Amniotic stem cell (primary cell): ENCODE data around the gene KRTAP10-8.
"Not testable (repeated sequence)": the region's sequence is repeated elsewhere in the genome, so short reads cannot be mapped to it uniquely, and the experiment has no call there.

Experiments used
- DNase-seq: peaks from one replicate; lab custom pipeline; 2025; lab: John Stamatoyannopoulos, UW

KRTAP10-8 gene

DNA sequence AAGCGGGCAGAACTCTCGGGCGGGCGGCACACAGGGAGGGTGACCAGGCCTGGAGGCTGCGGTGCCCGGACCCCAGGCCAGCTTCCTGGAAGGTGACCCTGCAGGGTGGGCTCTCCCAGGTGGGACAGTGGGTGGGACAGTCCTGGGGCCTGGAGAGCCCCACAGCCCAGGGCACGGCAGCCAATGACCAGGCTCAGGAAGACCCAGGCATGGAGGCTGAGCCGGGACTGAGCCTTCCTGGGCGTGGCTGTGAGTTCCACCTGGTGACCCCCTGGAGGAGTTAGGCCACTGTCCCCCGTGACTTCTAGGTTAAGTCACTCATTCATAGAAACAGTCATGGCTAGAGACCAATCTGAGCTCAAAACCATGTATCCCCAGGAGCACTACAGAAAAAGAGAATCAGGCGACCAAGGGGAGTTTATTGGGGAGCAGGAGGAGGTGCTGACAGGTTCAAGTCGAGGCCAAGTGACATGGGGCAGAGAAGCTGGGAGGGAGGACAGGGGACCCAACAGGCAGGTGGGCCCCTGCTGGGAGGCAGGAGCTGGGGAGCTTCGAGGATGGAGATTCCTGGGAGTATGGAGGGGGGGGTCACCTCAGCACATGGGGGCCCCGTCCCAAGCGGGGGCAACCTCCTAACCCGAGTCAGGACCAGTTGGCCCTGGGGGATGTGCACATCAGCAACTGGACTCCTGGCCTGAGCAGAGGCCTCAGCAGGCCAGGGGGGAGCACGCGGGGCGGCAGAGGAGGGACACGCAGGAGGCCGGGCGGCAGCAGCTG lies 32.6 kb upstream of the KRTAP10-8 start:
- no peak for DNase-seq

DNA sequence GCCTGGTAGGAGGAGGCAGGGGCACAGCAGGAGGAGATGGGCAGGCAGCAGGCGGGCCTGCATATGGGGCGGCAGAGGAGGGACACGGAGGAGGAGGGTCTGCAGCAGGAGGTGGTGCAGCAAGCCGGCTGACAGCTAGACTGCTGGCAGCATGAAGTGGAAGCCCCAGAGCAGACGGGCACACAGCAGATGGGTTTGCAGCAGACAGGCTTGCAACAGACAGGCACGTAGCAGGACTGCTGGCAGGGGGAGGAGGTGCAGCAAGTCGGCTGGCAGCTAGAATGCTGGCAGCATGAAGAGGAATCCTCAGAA lies 32.1 kb upstream of the KRTAP10-8 start:
- DNase-seq, result no peak

DNA sequence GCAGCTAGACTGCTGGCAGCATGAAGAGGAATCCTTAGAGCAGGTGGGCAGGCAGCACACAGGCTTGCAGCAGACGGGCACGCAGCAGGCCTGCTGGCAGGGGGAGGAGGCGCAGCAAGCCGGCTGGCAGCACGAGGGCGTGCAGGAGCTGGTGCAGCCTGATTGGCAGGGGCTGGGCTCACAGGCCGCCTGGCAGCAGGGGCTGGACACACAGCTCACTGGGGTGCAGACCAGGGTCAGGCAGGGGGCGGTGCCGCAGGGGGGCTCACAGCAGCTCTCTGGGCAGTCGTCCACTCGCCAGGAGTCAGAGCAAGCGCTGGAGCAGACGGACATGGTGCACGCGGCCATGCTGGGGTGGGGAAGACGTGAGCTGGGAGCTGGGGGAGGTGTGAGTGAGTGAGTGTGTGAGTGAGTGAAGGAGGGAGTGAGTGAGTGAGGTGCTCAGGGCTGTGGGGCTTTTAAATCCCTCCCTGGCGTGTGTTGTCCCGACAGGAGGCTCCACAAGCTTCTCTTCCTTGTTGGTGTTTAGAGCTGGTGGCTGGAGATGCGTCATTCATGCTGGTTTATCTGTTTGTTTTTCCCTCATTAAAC lies 31.6 kb upstream of the KRTAP10-8 start, which contains the start of gene KRTAP10-5:
KRTAP10-5 (minus strand) TSS at position 374 of the 591 bp plus-strand sequence; CDS start at position 348, 26 bp downstream.
- DNase-seq, result not testable (repeated sequence)

DNA sequence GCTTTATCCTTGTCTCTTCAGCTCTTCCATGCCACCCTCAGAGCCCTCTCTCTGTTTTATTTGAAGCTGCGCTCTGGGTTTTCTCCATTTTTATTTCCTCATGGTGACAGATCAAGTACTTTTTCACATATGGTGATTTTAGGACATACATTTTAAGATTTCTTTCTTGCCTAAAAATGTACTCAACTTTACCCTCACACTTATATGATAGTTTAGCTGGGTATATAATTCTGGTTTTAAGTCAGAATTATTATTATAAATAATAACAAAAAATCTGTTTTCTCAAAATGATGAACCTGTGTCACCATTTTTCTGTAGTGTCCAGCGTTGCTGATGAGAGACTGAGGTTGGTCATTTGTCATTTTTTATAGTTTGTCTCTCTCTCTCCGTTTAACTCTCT lies 30.7 kb upstream of the KRTAP10-8 start:
- DNase-seq, result no peak

DNA sequence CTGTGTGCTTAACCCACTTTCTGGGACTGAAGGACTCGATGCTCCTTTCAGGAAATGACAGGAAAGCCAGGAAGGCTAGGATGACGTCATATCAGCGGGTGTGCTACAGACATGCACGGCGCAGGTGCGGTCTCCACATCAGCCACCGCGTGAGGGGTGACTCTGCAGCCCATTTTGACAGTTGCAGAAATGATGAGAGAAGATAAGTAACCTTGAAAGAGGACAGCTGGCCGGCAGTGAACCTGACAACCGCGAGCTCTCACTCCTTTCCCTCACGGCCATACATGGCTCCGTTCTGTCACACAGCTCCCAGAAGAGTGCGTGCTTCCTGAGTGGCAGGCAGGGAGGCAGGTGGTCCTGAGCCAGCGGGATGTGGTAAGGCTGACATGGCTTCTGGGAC lies 29.8 kb upstream of the KRTAP10-8 start:
- DNase-seq, result no peak

DNA sequence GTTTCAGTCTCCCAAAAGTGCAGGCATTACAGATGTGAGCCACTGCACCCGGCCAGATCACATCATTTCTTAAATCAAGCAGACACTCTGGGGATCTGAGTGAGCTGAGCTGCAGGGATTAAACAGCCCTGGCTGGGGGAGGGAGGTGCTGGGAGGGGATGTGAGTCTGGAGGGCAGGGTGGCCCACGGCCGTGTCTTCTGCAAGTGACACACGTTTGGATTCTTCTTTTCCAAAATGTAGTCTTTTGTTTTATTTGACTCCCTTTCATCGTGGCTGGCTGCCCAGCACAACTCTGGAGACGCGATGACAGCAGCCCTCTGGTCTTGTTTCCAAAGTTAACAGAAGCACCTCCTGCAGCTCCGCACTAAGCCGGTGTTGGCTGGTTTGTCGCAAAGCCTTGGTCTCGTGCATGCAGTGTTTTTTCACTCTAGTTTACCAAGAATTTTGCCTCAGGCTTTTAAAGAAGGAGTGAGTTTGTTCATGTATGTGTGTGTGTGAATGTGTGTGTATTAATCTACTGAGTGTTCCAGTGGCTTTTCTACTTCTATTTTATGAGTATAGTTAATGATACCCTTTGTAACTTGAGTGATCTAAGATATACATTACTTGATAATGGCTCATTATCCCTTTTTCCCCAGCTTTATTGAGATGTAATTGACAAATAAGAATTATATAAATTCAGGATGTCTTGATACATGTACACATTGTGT lies 28.6 kb upstream of the KRTAP10-8 start:
- no peak for DNase-seq

DNA sequence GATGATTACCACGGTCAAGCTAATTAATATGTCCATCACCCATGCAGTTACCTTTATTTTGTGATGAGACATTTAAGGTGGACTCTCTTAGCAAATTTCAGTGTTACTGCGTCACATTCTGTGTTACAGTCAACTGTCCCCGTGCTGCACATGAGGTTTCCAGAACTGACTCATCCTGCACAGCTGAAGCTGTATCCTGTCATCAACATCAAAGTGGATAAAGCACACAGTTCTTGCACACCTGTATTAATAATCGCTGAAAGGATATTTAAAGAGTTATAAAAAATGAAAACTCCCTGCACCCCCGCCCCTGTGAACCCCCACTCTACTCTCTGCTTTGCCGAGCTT lies 28.1 kb upstream of the KRTAP10-8 start:
- no peak for DNase-seq

DNA sequence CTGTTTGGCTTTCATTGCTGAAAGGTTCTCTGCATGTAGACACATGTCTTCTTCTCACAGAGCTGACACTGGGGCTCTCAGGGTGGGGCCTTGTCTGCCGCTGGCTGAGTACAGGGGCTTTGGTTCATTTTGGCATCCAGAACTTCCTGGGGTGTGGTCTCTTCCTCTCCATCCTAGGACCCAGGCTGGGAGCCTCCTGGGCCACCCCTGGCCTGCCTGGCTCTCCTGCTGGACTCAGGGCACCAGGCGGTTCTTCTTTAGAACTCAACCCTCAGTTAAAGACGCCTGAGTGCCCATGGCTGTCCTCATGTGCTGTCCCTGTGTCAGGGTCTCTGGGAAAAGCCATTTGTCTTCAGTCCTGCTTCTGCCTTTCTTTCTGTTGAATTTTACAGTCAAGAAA lies 26.0 kb upstream of the KRTAP10-8 start:
- DNase-seq, result no peak

DNA sequence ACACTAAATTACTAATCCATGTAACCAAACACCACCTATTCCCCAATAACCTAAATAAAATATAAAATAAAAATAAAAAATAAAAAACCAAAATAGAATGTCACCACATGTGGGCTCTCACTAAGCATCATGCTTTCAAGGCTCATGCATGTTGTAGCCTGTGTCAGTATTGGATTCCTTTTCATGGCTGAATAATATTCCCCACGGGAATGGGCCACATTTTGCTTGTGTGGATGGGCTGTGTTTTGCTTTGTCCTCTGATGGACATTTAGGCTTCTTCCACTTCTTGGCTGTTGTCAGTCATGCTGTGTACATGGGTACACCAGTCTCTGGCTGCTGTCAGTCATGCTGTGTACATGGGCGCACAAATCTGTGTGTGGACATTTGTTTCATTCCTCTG lies 22.8 kb upstream of the KRTAP10-8 start:
- DNase-seq, result no peak

DNA sequence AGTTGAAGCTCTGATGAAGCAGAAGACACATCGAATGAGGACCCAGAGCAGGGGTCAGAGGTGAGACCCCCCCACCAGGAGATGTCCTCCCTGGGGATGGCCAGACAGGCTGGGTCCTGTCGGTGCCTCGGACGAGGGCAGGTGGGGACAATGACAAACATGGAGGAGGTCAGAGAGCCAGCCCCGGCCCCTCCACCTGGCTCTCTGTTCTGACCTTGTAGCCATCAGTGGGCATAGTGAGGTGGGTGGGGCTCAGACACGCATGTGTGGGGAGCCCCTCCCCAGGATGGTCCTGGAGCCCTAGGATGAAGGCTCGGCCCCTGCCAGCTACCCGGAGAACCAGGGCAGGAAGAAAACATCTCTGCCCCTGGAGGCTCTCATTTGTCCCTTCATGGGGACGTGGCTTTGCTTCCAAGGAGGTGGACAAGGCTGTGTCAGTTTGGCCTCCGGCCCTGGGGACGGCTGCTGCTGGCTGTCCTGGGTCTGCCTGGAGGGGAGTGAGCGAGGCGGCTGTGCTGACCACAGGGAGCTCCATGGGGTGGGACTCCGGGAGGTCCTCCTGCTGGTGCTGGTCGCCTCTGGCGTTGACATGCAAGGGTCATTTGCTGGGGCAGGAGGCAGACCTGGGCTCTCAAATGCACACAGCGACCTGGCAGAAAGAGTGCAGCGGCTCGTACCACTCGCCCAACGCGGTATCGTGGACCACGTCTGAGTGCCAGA lies 22.1 kb upstream of the KRTAP10-8 start:
- no peak for DNase-seq

DNA sequence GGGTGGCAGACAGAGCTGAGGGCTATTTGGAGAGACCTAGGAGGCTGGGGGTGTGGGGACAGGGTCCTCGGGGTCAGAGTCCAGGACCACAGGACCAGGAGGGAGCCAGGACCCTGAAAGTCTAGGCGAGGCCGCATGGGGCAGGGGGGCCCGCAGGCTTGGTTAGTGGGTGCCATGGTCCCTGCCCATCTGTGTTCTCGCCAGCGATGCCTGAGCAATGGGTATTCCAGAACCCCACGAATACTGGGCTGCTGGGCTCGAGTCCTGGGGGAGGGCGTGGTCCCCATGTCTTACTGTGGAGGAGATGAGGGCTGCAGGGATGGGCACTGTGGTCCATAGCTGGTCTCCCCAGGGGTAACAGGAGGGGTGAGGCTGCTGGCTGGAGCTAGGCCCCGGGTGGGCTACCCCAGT lies 21.6 kb upstream of the KRTAP10-8 start:
- DNase-seq, result no peak

DNA sequence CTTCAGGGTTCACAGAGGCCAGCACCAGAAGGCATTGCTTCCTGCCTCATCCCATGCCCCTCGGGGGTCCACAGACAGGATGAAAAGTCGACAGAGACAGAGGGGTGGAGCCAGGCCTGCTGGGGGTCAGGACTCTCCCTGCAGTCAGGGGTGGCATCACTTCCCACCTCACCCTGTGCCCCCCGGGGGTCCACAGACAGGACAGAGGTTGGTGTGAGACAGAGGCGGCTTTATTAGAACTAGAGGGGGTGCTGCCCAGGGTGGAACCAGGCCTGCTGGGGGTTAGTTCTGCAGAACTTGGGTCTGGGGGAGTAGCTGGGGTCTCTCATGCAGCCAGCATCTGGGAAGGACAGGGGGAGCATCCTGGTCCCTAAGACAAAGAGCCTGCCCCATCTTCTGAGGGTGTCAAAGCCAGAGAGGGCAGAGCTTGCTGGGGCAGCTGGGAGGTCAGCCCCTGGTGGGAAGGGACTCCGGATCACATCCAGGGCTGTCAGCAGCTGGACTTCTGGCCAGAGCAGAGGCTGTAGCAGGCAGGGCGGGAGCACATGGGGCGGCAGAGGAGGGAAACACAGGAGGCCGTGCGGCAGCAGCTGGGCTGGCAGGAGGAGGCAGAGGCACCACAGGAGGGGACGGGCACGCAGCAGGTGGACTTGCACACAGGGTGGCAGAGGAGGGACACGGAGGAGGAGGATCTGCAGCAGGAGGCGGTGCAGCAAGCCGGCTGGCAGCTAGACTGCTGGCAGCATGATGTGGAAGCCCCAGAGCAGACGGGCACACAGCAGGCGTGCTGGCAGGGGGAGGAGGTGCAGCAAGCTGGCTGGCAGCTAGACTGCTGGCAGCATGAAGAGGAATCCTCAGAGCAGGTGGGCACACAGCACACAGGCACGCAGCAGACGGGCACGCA lies 20.7 kb upstream of the KRTAP10-8 start:
- not testable (repeated sequence) for DNase-seq

DNA sequence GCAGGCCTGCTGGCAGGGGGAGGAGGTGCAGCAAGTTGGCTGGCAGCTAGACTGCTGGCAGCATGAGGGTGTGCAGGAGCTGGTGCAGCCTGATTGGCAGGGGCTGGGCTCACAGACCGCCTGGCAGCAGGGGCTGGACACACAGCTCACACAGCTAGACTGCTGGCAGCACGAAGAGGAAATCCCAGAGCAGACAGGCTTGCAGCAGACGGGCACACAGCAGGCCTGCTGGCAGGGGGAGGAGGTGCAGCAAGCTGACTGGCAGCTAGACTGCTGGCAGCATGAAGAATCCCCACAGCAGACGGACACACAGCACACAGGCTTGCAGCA lies 20.1 kb upstream of the KRTAP10-8 start:
- DNase-seq, result not testable (repeated sequence)

DNA sequence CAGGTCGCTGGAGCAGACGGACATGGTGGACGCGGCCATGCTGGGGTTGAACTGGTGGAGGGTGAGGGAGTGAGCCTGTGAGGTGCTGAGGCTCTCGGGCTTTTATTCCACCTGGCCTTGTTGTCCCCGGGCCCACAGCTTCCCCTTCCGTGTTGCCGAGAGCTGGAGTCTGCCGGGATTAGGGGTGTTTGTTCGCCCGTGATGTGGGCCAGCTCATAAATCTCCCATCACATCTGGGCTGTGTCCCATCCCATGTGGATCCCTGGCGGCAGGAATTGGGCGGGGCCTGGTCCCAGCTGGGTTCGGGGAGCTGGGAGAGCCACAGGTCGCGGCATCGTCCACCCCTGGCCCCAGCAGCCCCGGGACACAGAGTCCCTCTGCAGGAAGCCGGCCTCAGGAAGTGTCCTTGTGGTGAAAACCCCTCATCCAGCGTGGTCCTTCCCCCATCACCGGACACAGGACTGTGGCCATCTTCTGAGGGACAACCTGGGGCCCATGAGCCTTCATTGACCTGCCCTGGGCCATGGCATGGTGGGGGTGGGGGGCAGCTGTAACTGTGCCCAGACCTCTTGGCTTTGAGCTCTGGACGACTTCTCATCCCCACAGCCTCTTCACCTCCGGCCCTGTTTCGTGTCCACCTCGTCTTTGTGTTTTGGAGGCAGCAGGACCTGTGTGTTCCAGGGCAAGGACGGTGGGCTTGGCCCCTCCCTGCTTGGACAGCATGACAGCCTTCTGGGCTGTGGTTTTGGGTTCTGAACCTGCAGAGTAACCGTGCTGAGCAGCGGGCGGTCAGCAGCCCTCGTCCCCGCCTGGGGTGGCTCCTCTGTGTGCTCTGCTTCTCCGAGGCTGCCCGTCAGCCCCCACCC lies 19.2 kb upstream of the KRTAP10-8 start, which contains the start of gene KRTAP10-6:
KRTAP10-6 (minus strand) TSS at position 60 of the 866 bp plus-strand sequence; CDS start at position 39, 21 bp downstream.
- DNase-seq, result no peak

DNA sequence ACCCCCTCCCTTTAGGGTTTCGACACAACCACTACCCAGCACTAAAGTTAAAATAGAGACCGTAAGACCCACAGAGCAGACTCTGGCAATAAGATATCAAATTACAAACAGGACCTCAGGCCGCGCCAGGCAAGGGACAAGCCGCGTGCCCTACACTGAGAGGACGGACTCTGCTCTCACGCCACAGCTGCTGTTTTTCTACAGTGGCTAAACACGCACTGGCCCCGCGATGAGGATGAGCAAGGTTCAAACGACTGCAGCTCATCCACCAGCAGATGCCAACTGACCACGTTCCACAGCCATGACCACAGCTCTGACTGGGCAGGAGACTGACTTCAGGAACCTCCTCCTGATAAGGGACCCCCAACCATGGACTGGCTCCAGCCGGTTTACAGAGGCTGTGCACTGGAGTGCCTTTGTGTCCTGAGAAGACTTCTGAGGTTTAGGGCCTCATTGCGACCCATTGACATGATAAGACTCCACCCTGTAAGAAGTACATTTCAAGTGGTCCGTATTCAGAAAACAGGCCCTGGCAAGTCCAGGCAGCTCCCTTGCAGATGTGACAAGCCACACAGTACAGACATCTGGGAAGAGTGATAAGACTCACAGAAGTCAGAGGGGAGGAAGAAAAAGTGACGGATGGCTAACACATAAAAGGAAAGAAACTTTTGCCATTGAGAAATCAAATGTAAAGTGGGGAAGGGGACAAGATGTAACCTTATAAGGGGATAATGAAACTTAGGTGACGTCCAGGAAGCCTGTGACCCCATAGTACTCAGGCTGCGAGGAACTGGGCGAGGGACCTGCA lies 18.1 kb upstream of the KRTAP10-8 start:
- DNase-seq, result no peak

DNA sequence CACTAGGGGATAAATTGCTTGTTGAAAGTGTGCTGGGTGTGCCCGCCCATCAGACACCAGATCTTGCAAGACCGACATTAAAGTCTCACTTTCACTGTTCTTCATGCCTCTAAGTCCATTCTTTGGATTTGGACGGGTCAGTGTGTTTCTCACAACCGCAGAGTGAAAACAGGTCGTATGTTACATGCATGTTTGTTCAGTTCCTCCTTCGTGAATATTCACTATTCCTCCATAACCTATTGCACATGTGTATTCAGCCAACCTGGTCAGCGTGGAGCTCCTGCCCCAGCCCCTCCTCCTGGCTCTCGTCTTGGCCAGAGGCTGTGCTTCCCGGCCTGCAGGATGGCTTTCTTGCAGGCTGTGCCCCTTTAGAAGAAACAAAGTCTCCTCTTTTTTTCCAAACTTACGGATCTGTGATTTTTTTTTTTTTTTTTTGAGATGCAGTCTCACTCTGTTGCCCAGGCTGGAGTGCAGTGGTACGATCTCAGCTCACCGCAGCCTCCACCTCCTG lies 17.4 kb upstream of the KRTAP10-8 start:
- no peak for DNase-seq

DNA sequence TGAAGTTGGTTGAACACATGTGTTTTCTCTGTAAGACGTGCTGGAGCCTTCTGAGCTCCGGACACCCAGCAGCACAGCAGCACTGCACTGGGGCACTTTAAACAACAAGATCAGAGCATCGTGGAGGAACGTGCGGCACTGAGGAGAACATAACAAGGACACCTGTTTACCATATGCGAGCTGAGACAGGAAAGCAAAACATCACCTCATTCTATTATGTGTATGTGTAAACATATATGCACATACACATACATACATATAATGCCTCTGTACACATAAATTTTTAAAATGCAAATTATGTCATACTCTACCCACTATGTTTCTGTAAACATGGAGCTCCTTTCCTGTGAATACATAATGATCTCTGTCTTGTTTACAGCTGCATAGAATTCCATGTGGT lies 16.4 kb upstream of the KRTAP10-8 start:
- no peak for DNase-seq

DNA sequence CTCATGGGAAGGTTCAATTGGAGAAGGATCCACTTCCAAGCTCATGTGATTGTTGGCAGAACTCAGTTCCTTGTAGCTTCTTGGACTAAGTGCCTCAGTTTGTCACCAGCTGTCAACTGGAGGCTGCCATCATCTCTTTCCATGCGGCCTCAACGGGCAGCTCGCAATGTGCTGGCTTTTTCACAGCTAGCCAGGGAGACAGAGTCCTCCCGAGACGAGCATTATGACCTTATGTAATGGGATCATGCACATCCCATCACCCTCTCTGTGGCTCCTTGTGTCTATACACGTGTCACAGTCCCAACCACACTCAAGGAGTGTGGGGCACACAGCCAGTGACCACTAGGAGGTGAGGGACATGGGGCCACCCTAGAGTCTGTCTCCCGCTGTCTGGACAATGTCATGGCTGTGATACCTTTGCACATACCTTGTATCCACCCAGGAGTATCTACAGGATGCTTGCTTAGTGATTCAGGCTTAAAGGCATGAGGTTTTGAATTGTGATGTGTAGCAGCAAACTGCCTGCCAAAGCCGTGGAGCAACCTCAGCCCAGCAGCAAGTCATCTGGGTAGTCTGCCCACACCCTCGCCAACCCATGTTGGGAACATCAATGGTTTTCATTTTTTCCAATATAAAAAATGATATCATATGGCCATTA lies 15.7 kb upstream of the KRTAP10-8 start:
- DNase-seq, result no peak

DNA sequence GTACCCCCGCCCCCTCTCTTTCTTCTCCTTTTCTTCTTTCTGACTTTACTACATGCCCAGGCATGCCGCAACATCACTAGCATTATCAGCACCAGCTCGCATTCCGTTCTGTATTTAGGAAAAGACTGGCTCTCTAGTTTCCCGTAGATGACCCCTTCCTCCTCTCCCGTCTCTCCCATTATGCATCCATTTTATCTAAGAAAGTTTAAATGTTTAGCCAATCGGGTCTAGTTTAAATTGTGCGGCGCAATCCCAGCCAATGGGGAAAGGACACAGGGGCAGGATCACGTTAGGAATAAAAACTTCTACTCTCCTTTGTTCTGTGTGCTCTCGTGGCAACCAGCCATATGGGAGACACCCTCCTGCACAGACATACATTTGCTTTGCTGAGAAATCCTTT lies 13.8 kb upstream of the KRTAP10-8 start:
- no peak for DNase-seq
